SH-SY5Y (cell line): ENCODE measurements around the gene CCL18.

Experiments
- GATA2 ChIP-seq: IDR thresholded peaks from 2 replicates; pipeline ENCODE4 v1.6.1; 2011; ENCODE audit warnings: mild to moderate bottlenecking, low read depth, low read length
- GATA3 ChIP-seq: IDR thresholded peaks from 2 replicates; pipeline ENCODE4 v1.6.1; 2011; ENCODE audit warnings: low read depth, mild to moderate bottlenecking, low read length, moderate library complexity

CCL18 gene

GRCh38 chr17:36063786-36064541 is at the start of gene CCL18:
CCL18 (plus strand) TSS chr17:36064272; CDS start chr17:36064343, 71 bp downstream.
- no peak for TF ChIP-seq GATA3
- TF ChIP-seq GATA2, result no peak

GRCh38 chr17:36014946-36015345 is 49.1 kb upstream of the CCL18 start:
- TF ChIP-seq GATA2 (no peak), GATA3 (no peak)

- no peak for TF ChIP-seq GATA2
- TF ChIP-seq GATA3, result no peak
These were observed 47.5 kb upstream of the CCL18 start for GRCh38 chr17:36016555-36016954.

GRCh38 chr17:36017799-36018198 is 46.3 kb upstream of the CCL18 start, which contains the start of gene CCL23:
CCL23 (minus strand) TSS chr17:36017972; CDS start chr17:36017897, 75 bp downstream.
- TF ChIP-seq GATA3 (no peak), GATA2 (no peak)

- TF ChIP-seq GATA2, result no peak
- TF ChIP-seq GATA3, result no peak
These were observed 44.6 kb upstream of the CCL18 start for GRCh38 chr17:36019423-36019822.

GRCh38 chr17:36024106-36024869 is 39.8 kb upstream of the CCL18 start:
- TF ChIP-seq GATA3, result no peak
- TF ChIP-seq GATA2, result no peak

GRCh38 chr17:36027761-36028160 is 36.3 kb upstream of the CCL18 start:
- no peak for TF ChIP-seq GATA2
- TF ChIP-seq GATA3, result no peak

- TF ChIP-seq GATA2, result no peak
- no peak for TF ChIP-seq GATA3
These were observed 33.1 kb upstream of the CCL18 start for GRCh38 chr17:36030956-36031355.

- TF ChIP-seq GATA3 (no peak), GATA2 (no peak)
These were observed 29.9 kb upstream of the CCL18 start for GRCh38 chr17:36034127-36034526.

- TF ChIP-seq GATA3 (no peak), GATA2 (no peak)
These were observed 27.8 kb upstream of the CCL18 start for GRCh38 chr17:36036235-36036634.

GRCh38 chr17:36048066-36048465 is 16.0 kb upstream of the CCL18 start:
- no peak for TF ChIP-seq GATA2
- no peak for TF ChIP-seq GATA3

- no peak for TF ChIP-seq GATA2
- no peak for TF ChIP-seq GATA3
These were observed 14.4 kb upstream of the CCL18 start for GRCh38 chr17:36049643-36050042.

GRCh38 chr17:36055171-36055570 is 8.9 kb upstream of the CCL18 start:
- TF ChIP-seq GATA3, result no peak
- no peak for TF ChIP-seq GATA2

- TF ChIP-seq GATA3, result no peak
- no peak for TF ChIP-seq GATA2
These were observed 8.1 kb upstream of the CCL18 start for GRCh38 chr17:36055921-36056520.
